ENCODE results near the gene AOC2.

DNA sequence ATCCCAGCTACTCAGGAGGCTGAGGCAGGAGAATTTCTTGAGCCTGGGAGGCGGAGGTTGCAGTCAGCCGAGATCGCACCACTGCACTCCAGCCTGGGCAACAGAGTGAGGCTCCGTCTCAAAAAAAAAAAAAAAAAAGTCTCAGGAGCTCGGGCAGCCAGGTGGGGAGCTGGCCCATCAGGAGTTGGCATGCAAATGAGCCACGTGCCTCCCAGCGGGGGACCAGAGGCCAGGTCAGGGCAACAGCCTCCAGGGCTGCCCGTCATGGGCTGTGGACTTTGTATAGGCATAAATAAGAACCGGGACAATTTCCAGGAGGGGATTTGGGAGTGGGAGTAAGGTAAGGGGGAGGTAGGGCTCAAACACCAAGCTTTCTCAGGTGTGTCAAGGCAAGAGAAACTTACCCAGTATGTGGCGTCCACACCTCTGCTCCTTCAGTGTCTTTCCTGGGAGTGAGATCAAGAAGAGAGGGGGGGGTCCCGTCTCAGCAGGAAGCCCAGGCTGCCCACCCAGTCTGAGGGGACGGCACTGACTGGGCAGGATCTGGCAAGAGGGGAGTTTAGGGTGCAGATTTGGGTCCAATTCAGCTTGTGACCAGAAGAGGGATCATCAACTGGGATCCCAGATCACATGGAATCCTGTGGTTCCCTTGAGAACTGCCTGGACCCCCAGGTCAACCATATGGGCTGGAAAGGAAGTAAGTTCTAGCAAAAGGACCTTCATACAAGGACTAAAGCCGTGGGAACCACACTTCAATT lies 33.9 kb downstream of the AOC2 start:
- TF ChIP-seq EP300 (IDR thresholded peaks at IDR 0.05) (no peak), POLR2A (IDR thresholded peaks at IDR 0.05) (no peak)
